Panc1 (cell line): ENCODE data around the gene UBE2E2. TPM values are rescaled to one million over a fixed set of nuclear protein-coding genes. Genes with fewer than 3 reads are reported as not detected.

Source experiments
- ATAC-seq: fragments of 200-7000 bp; cut with Tn5 transposase; 2 replicates; pipeline ENCODE4 v1.9.1; 2020; ENCODE audit warnings: mild to moderate bottlenecking, moderate library complexity
- BruUV-seq: library from RNA; stranded (reverse); fragments of 400-500 nt; replicated peaks from 2 replicates; lab custom pipeline; 2021; lab: Mats Ljungman, UMichigan
- CTCF ChIA-PET: fragments of 300-600 bp; sonication (Branson Sonifier 250); formaldehyde crosslinking; loops from one replicate; lab custom pipeline; 2022; ENCODE audit warnings: antibody characterized with exemption; lab: Charles Lee
- POLR2A ChIA-PET: fragments of 300-600 bp; sonication (Branson Sonifier 250); formaldehyde crosslinking; loops from one replicate; lab custom pipeline; 2022; ENCODE audit warnings: antibody characterized with exemption; lab: Charles Lee
- DNase-seq: peaks from one replicate; pipeline ENCODE4 v3.0.0-alpha.2; 2010; ENCODE audit warnings: low read depth, low spot score
- H3K27ac ChIP-seq: 2 replicates; pipeline ENCODE4 v1.5.1; 2011; ENCODE audit warnings: mild to moderate bottlenecking, low read length, inconsistent platforms
- H3K27me3 ChIP-seq: fragments of 200-500 bp; sonication (Bioruptor generic); 2 replicates; pipeline ENCODE4 v1.6.0; 2014; ENCODE audit warnings: low read length, inconsistent platforms; ENCODE audit not compliant: control insufficient read depth, insufficient read depth
- H3K36me3 ChIP-seq: fragments of 200-500 bp; sonication (Bioruptor generic); 2 replicates; pipeline ENCODE4 v1.5.1; 2014; ENCODE audit warnings: inconsistent platforms, mild to moderate bottlenecking, low read length, moderate library complexity; ENCODE audit not compliant: control insufficient read depth, insufficient read depth
- H3K4me1 ChIP-seq: 2 replicates; pipeline ENCODE4 v1.5.1; 2011; ENCODE audit warnings: inconsistent platforms, mild to moderate bottlenecking, low read length, moderate library complexity; ENCODE audit not compliant: control insufficient read depth, insufficient read depth
- H3K4me3 ChIP-seq, 2 experiments: 2 replicates each; pipeline ENCODE4 v1.5.1; 2011 to 2012; ENCODE audit warnings: low read depth in 2 of 2, low read length in 2 of 2, mild to moderate bottlenecking in 2 of 2, inconsistent platforms in 1 of 2, moderate library complexity in 1 of 2
- H3K9me3 ChIP-seq: fragments of 200-500 bp; sonication (Bioruptor generic); 2 replicates; pipeline ENCODE4 v1.5.1; 2014; ENCODE audit warnings: low read depth, mild to moderate bottlenecking, inconsistent platforms, low read length, moderate library complexity; ENCODE audit not compliant: control insufficient read depth, insufficient read depth
- POLR2AphosphoS5 ChIP-seq: IDR thresholded peaks from 2 replicates; pipeline ENCODE4 v1.6.1; 2012; ENCODE audit warnings: mild to moderate bottlenecking, low read depth, low read length, moderate library complexity
- SIN3A ChIP-seq: IDR thresholded peaks from 2 replicates; pipeline ENCODE4 v1.6.1; 2012; ENCODE audit warnings: low read depth, mild to moderate bottlenecking, low read length, moderate library complexity, borderline replicate concordance; ENCODE audit not compliant: insufficient read depth
- TCF7L2 ChIP-seq: IDR thresholded peaks from 2 replicates; pipeline ENCODE4 v1.6.1; 2011; ENCODE audit warnings: mild to moderate bottlenecking, low read depth, low read length, inconsistent platforms
- in situ Hi-C: cut with HindIII; loops from 2 replicates; pipeline ENCODE4 v1.10.0; 2016; ENCODE audit warnings: low sequenced_read_pairs, low pct_unique_long_range_greater_than_20kb
- intact Hi-C: fragments of 100-400 bp; cut with micrococcal nuclease; formaldehyde crosslinking; loops from one replicate; pipeline ENCODE4 v1.10.0; 2022; ENCODE audit not compliant: unreplicated experiment
- total RNA-seq: library from RNA; stranded (reverse); gene quantifications from one replicate; pipeline ENCODE4 v1.2.1, GENCODE V29; 2021; ENCODE audit not compliant: unreplicated experiment
- TF ChIP-seq, protein P1 (sequence below), 2 experiments: IDR thresholded peaks; 2 replicates each; pipeline ENCODE4 v1.6.1; 2011 to 2012; ENCODE audit warnings: low read depth in 2 of 2, control low read depth in 1 of 2, low read length in 1 of 2, mild to moderate bottlenecking in 1 of 2, moderate library complexity in 1 of 2; ENCODE audit not compliant: insufficient read depth in 1 of 2
- TF ChIP-seq, protein P2 (sequence below): fragments of 450-650 bp; IDR thresholded peaks from 2 replicates; pipeline ENCODE4 v1.5.1; 2017; ENCODE audit warnings: mild to moderate bottlenecking

Gene UBE2E2
- total RNA-seq, 1 experiment from 2014 or later: 38.2 TPM

DNA sequence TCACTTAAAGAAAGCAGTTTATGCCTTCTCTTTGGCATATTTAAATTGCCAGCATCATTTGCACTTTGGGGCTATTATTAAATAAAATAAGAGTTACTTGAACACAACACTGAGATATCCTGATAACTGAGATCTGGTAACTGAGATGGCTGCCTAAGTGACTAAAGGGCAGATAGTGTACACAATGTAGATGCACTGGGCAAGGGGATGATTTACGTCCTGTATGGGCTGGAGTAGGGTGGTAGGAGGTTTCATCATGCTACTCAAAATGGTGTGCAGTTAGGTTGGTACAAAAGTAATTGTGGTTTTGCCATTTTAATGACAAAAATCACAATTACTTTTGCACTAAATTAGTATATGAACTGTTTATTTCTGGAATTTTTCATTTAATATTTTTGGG is 196.1 kb downstream of the UBE2E2 start:
- H3K4me3 ChIP-seq: no peak overlapping the region
- intact Hi-C loops: no loop called here
- H3K27me3 ChIP-seq: no peaks in the 10 kb centered on the region
- no peaks in the 10 kb centered on the region for H3K4me1 ChIP-seq
- no TSS peak for BruUV-seq
- ChIA-PET CTCF (no interaction called here), POLR2A (no interaction called here)
- DNase-seq (no peak), ATAC-seq (no peak)
- no peaks in the 10 kb centered on the region for H3K9me3 ChIP-seq
- no peaks in the 10 kb centered on the region for H3K36me3 ChIP-seq
- in situ Hi-C loops: no loop called here
- no peak overlapping the region for H3K27ac ChIP-seq
- TF ChIP-seq, protein P1, sequence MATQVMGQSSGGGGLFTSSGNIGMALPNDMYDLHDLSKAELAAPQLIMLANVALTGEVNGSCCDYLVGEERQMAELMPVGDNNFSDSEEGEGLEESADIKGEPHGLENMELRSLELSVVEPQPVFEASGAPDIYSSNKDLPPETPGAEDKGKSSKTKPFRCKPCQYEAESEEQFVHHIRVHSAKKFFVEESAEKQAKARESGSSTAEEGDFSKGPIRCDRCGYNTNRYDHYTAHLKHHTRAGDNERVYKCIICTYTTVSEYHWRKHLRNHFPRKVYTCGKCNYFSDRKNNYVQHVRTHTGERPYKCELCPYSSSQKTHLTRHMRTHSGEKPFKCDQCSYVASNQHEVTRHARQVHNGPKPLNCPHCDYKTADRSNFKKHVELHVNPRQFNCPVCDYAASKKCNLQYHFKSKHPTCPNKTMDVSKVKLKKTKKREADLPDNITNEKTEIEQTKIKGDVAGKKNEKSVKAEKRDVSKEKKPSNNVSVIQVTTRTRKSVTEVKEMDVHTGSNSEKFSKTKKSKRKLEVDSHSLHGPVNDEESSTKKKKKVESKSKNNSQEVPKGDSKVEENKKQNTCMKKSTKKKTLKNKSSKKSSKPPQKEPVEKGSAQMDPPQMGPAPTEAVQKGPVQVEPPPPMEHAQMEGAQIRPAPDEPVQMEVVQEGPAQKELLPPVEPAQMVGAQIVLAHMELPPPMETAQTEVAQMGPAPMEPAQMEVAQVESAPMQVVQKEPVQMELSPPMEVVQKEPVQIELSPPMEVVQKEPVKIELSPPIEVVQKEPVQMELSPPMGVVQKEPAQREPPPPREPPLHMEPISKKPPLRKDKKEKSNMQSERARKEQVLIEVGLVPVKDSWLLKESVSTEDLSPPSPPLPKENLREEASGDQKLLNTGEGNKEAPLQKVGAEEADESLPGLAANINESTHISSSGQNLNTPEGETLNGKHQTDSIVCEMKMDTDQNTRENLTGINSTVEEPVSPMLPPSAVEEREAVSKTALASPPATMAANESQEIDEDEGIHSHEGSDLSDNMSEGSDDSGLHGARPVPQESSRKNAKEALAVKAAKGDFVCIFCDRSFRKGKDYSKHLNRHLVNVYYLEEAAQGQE (IDR thresholded peaks at IDR 0.05; ENCODE audit: insufficient read depth in 1 of 2, low read depth in 2 of 2, low read length in 1 of 2): no peak
- TF ChIP-seq, protein P2, sequence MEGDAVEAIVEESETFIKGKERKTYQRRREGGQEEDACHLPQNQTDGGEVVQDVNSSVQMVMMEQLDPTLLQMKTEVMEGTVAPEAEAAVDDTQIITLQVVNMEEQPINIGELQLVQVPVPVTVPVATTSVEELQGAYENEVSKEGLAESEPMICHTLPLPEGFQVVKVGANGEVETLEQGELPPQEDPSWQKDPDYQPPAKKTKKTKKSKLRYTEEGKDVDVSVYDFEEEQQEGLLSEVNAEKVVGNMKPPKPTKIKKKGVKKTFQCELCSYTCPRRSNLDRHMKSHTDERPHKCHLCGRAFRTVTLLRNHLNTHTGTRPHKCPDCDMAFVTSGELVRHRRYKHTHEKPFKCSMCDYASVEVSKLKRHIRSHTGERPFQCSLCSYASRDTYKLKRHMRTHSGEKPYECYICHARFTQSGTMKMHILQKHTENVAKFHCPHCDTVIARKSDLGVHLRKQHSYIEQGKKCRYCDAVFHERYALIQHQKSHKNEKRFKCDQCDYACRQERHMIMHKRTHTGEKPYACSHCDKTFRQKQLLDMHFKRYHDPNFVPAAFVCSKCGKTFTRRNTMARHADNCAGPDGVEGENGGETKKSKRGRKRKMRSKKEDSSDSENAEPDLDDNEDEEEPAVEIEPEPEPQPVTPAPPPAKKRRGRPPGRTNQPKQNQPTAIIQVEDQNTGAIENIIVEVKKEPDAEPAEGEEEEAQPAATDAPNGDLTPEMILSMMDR: no peak
- TF ChIP-seq TCF7L2 (no peak), SIN3A (no peak), POLR2AphosphoS5 (no peak)

DNA sequence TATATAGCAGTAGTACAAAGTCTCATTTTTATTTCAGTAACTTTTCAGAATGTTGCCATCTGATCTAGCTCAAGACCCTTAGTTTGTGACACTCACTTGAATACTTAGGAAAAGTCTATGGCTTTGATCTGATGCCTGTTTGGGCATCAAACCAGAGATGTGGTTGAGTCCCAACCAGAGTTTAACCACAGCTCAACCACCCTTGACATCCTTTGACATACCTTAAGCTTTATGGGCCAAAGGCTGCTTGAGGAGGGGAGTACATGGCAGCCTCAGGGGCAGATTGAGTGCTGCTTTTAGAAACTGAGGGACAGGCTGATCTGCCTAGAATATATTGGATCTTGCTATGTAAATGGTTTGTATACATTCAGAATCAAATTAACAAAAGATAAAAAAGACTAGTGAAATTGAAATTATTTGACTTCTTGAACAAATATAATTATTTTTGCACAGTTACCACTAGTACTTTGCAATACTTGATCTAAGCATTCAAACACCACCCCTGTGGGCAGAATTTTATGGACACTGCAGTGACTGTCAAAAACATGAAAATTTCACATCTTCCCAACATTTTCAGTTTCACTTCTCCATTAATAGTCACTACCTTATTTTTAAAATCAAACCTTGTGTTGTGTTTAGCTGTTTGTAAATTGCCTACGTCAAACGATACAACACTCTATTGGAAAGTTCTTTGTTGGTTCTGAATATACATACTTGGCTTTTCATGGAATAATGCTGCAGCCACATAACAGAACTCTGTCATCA is 199.8 kb downstream of the UBE2E2 start:
- Histone ChIP-seq H3K4me1 (no peaks in the 10 kb centered on the region; the same call in 1 of the 2 replicates), H3K9me3 (no peaks in the 10 kb centered on the region), H3K4me3 (no peak overlapping the region), H3K36me3 (no peaks in the 10 kb centered on the region), H3K27me3 (no peaks in the 10 kb centered on the region), H3K27ac (no peak overlapping the region)
- no peak for ATAC-seq
- intact Hi-C loops (no loop called here), in situ Hi-C loops (no loop called here)
- TF ChIP-seq SIN3A: no peak
- no peak for TF ChIP-seq POLR2AphosphoS5
- TF ChIP-seq, protein P2: no peak
- TF ChIP-seq, protein P1 (IDR thresholded peaks at IDR 0.05; ENCODE audit: insufficient read depth in 1 of 2, low read depth in 2 of 2, low read length in 1 of 2): no peak
- TF ChIP-seq TCF7L2: no peak
- BruUV-seq: no TSS peak
- ChIA-PET CTCF (no interaction called here), POLR2A (no interaction called here)
- DNase-seq: no peak
